Measurements from ENCODE around the gene ATF3. TPM values are rescaled to one million over a fixed set of nuclear protein-coding genes. Genes with fewer than 3 reads are reported as not detected.

ATF3 gene
- total and polyA plus RNA-seq, 2 experiments from 2014 or later, result 5.4 to 9.9 TPM

GRCh38 chr1:212611000-212611948 lies 2.7 kb downstream of the ATF3 start:
- DNase-seq (ENCODE audit: low read depth in 1 of 2, low spot score in 1 of 2), result no peak
- no peak overlapping the region for H3K4me3 ChIP-seq
- no peak for TF ChIP-seq CTCF (IDR thresholded peaks at IDR 0.05; ENCODE audit: low read depth, low read length)
- no peaks in the 10 kb centered on the region for H3K36me3 ChIP-seq
- peaks cover 18% of the 10 kb centered on the region for H3K27me3 ChIP-seq
- H3K9me3 ChIP-seq (ENCODE audit: low read depth), result no peaks in the 10 kb centered on the region
- H3K4me1 ChIP-seq (ENCODE audit: low read depth), result peaks cover 9% of the 10 kb centered on the region
- no peak overlapping the region for H3K27ac ChIP-seq

- H3K27me3 ChIP-seq, result peaks cover 7% of the 10 kb centered on the region
- DNase-seq (ENCODE audit: low read depth in 1 of 2, low spot score in 1 of 2), result no peak
- TF ChIP-seq CTCF (IDR thresholded peaks at IDR 0.05; ENCODE audit: low read depth, low read length), result no peak
- no peak overlapping the region for H3K27ac ChIP-seq
- H3K4me3 ChIP-seq, result no peak overlapping the region
- H3K9me3 ChIP-seq (ENCODE audit: low read depth), result no peaks in the 10 kb centered on the region
- peaks cover 5% of the 10 kb centered on the region for H3K4me1 ChIP-seq (ENCODE audit: low read depth)
- no peaks in the 10 kb centered on the region for H3K36me3 ChIP-seq
Measured at GRCh38 chr1:212612041-212612961, 3.7 kb downstream of the ATF3 start.

GRCh38 chr1:212613440-212614335 lies 5.1 kb downstream of the ATF3 start:
- DNase-seq (ENCODE audit: low read depth in 1 of 2, low spot score in 1 of 2), result no peak
- Histone ChIP-seq H3K27ac (no peak overlapping the region), H3K27me3 (no peaks in the 10 kb centered on the region), H3K4me3 (no peak overlapping the region), H3K4me1 (ENCODE audit: low read depth) (peaks cover 3% of the 10 kb centered on the region), H3K36me3 (peaks cover 3% of the 10 kb centered on the region), H3K9me3 (ENCODE audit: low read depth) (no peaks in the 10 kb centered on the region)
- no peak for TF ChIP-seq CTCF (IDR thresholded peaks at IDR 0.05; ENCODE audit: low read depth, low read length)

- Histone ChIP-seq H3K27ac (no peak overlapping the region), H3K9me3 (ENCODE audit: low read depth) (no peaks in the 10 kb centered on the region), H3K4me3 (no peak overlapping the region), H3K4me1 (ENCODE audit: low read depth) (peaks cover 3% of the 10 kb centered on the region), H3K27me3 (no peaks in the 10 kb centered on the region), H3K36me3 (peaks cover 3% of the 10 kb centered on the region)
- DNase-seq (ENCODE audit: low read depth in 1 of 2, low spot score in 1 of 2), result no peak
- no peak for TF ChIP-seq CTCF (IDR thresholded peaks at IDR 0.05; ENCODE audit: low read depth, low read length)
Measured at GRCh38 chr1:212614453-212615200, 6.1 kb downstream of the ATF3 start.
